ENCODE data around the gene GNAI2.

DNA sequence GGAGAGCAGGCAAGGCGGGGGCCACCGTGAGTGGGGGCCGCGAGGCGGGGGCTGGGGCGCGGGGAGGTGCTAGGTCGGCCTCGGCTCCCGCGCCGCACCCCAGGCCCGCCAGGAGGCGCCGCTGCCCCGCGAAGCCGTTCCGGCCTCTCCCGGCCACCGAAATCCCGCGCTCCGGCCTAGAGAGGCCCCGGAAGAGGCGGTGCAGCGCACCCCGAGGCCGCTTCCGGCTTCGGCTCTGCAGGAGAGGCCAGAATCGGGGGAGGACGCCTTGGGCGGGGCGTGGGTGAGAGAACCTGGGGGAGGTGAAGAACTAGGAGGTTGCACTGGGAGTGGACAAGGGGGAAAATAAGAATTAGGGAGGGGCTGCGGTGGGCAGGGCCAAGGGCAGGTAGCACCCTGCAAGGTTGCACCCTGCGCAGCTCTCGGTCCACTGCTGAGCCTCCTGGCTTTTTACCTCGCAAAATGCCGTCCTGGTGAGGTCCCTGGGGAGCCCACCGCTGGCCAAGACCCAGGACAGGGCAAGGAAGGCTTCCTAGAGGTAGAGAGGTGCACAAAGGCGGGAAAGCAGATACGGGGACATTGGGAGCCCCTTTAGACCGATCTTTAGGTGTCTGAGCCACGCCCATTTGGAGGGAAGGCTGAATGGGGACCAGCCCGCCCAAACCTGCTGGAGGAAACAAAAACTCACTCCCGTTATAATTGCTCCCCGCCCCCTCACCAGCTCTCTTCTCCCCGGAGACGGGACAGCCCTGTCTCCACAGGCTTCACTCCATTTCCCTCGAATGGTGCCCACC is 8.4 kb upstream of the GNAI2 start:
- TF ChIP-seq CTCF (IDR thresholded peaks at IDR 0.05) (peak; percentile 61), ATF6 (CRISPR knock-in tag; IDR thresholded peaks at IDR 0.05) (no peak), ELF4 (CRISPR knock-in tag; IDR thresholded peaks at IDR 0.05; ENCODE audit: low read depth) (no peak), ZNF423 (CRISPR knock-in tag; IDR thresholded peaks at IDR 0.05) (peak; percentile 80), AFF4 (CRISPR knock-in tag; IDR thresholded peaks at IDR 0.05; ENCODE audit: borderline replicate concordance) (no peak), MYBL2 (CRISPR knock-in tag; IDR thresholded peaks at IDR 0.05) (no peak), FOXP1 (CRISPR knock-in tag; IDR thresholded peaks at IDR 0.05; ENCODE audit: borderline replicate concordance) (no peak), MXD4 (CRISPR knock-in tag; IDR thresholded peaks at IDR 0.05; ENCODE audit: borderline replicate concordance) (no peak), TEAD4 (CRISPR knock-in tag; IDR thresholded peaks at IDR 0.05) (no peak), ZBTB21 (CRISPR knock-in tag; IDR thresholded peaks at IDR 0.05; ENCODE audit: borderline replicate concordance) (peak; percentile 54; the same call in 1 of the 2 replicates), SMAD3 (CRISPR knock-in tag; IDR thresholded peaks at IDR 0.05; ENCODE audit: borderline replicate concordance) (no peak)
- TF ChIP-seq, protein P1, sequence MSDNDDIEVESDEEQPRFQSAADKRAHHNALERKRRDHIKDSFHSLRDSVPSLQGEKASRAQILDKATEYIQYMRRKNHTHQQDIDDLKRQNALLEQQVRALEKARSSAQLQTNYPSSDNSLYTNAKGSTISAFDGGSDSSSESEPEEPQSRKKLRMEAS (CRISPR knock-in tag; IDR thresholded peaks at IDR 0.05) = no peak

Measured in WTC11 (cell line).